Thymus (tissue), 11 donors: ENCODE results near the gene RASSF5. TPM values are rescaled to one million over a fixed set of nuclear protein-coding genes. Genes with fewer than 3 reads are reported as not detected.
A peak's percentile ranks its signal among the peaks of the same experiment; 100 is the strongest.

Source experiments
- DNase-seq, 9 donors: peaks; one replicate each; pipeline ENCODE4 v3.0.0-alpha.2; 2013; ENCODE audit warnings: low spot score in 9 of 9, low read depth in 6 of 9, missing footprints in 1 of 9
- H3K27ac ChIP-seq, 2 donors: one replicate each; pipeline ENCODE4 v1.5.1; 2013; ENCODE audit warnings: control low read depth in 1 of 2, low read depth in 1 of 2, low read length in 1 of 2, mild to moderate bottlenecking in 1 of 2, moderate library complexity in 1 of 2
- H3K27me3 ChIP-seq, 2 donors: one replicate each; pipeline ENCODE4 v1.5.1; 2013; ENCODE audit warnings: low read length in 1 of 2; ENCODE audit not compliant: control insufficient read depth in 2 of 2, insufficient read depth in 1 of 2
- H3K36me3 ChIP-seq, 2 donors: one replicate each; pipeline ENCODE4 v1.5.1; 2013; ENCODE audit warnings: low read length in 1 of 2, mild to moderate bottlenecking in 1 of 2, moderate library complexity in 1 of 2; ENCODE audit not compliant: control insufficient read depth in 2 of 2, insufficient read depth in 2 of 2
- H3K4me1 ChIP-seq, 2 donors: one replicate each; pipeline ENCODE4 v1.5.1; 2013; ENCODE audit warnings: low read length in 2 of 2; ENCODE audit not compliant: control insufficient read depth in 2 of 2, insufficient read depth in 2 of 2
- H3K4me3 ChIP-seq, 2 donors: one replicate each; pipeline ENCODE4 v1.5.1; 2013; ENCODE audit warnings: low read length in 2 of 2, control low read depth in 1 of 2, mild to moderate bottlenecking in 1 of 2
- H3K9me3 ChIP-seq, 2 donors: one replicate each; pipeline ENCODE4 v1.5.1; 2013; ENCODE audit warnings: low read length in 1 of 2, mild to moderate bottlenecking in 1 of 2; ENCODE audit not compliant: control insufficient read depth in 2 of 2, insufficient read depth in 1 of 2
- WGBS: extraction: QIAGEN DNeasy Blood & Tissue Kit; methylation state at CpG from one replicate; pipeline ENCODE4 v1.1.7; 2013; 5-methylcytosine and 5-hydroxymethylcytosine counted together
- polyA plus RNA-seq: library from polyadenylated mRNA; stranded (reverse); fragments of 200-250 nt; gene quantifications from one replicate; pipeline ENCODE4 v1.2.3, GENCODE V29; 2013
- total RNA-seq: library from RNA; stranded (reverse); fragments of 120-200 nt; gene quantifications from one replicate; pipeline ENCODE4 v1.2.4, GENCODE V29; 2013
- donor health status: healthy.

Gene RASSF5
- total and polyA plus RNA-seq, 2 donors, result 54.3 to 73.4 TPM

- WGBS, result 87% methylated on average over 4 of the region's 4 CpGs
- H3K27me3 ChIP-seq, result no peaks in the 10 kb centered on the region
- H3K9me3 ChIP-seq, result peaks cover 0 to 5% of the 10 kb centered on the region in 2 donors
- no peak overlapping the region for H3K4me3 ChIP-seq
- no peak overlapping the region for H3K27ac ChIP-seq
- peaks cover 0 to 22% of the 10 kb centered on the region in 2 donors for H3K4me1 ChIP-seq
- H3K36me3 ChIP-seq, result peaks cover 47 to 68% of the 10 kb centered on the region in 2 donors
- no peak for DNase-seq
Observed at GRCh38 chr1:206497363-206497762, 10.0 kb upstream of the RASSF5 start.

- H3K36me3 ChIP-seq, result peaks cover 43 to 64% of the 10 kb centered on the region in 2 donors
- H3K27me3 ChIP-seq, result no peaks in the 10 kb centered on the region
- no peak overlapping the region for H3K27ac ChIP-seq
- no peak overlapping the region for H3K4me3 ChIP-seq
- WGBS, result 96% methylated on average over 3 of the region's 3 CpGs
- H3K4me1 ChIP-seq, result peaks cover 0 to 23% of the 10 kb centered on the region in 2 donors
- peaks cover 0 to 5% of the 10 kb centered on the region in 2 donors for H3K9me3 ChIP-seq
- no peak for DNase-seq
Observed at GRCh38 chr1:206497774-206498173, 9.6 kb upstream of the RASSF5 start.

GRCh38 chr1:206498685-206499084 is 8.6 kb upstream of the RASSF5 start:
- peaks cover 0 to 23% of the 10 kb centered on the region in 2 donors for H3K4me1 ChIP-seq
- whole genome bisulfite sequencing, result 96% methylated on average over 2 of the region's 2 CpGs
- no peak for DNase-seq
- peaks cover 34 to 55% of the 10 kb centered on the region in 2 donors for H3K36me3 ChIP-seq
- peaks cover 0 to 5% of the 10 kb centered on the region in 2 donors for H3K9me3 ChIP-seq
- no peak overlapping the region for H3K4me3 ChIP-seq
- no peak overlapping the region for H3K27ac ChIP-seq
- H3K27me3 ChIP-seq, result no peaks in the 10 kb centered on the region

DNA sequence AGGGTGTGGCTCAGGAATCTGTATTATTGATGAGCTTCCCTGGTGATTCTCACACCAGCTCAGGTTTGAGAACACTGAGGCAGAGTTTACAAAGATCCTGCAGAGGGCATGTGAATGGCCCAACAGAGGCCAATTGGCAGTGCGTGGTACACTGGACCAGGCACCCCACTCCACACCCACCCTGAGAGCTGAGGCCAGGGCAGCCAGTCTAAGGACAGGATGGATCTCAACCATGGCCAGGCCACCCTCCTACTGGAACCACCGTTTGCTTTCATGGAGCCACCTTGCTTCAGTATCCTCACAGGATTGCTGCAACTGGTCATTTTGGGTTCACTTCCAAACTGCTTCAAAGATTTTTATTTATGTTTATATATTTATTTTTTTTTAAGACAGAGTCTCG is 7.3 kb upstream of the RASSF5 start:
- peaks cover 22 to 44% of the 10 kb centered on the region in 2 donors for H3K36me3 ChIP-seq
- peaks cover 0 to 5% of the 10 kb centered on the region in 2 donors for H3K9me3 ChIP-seq
- H3K27me3 ChIP-seq, result peaks cover 0 to 7% of the 10 kb centered on the region in 2 donors
- H3K27ac ChIP-seq, result no peak overlapping the region
- WGBS, result 95% methylated on average over 3 of the region's 3 CpGs
- H3K4me1 ChIP-seq, result peaks cover 0 to 30% of the 10 kb centered on the region in 2 donors
- H3K4me3 ChIP-seq, result no peak overlapping the region
- no peak for DNase-seq

DNA sequence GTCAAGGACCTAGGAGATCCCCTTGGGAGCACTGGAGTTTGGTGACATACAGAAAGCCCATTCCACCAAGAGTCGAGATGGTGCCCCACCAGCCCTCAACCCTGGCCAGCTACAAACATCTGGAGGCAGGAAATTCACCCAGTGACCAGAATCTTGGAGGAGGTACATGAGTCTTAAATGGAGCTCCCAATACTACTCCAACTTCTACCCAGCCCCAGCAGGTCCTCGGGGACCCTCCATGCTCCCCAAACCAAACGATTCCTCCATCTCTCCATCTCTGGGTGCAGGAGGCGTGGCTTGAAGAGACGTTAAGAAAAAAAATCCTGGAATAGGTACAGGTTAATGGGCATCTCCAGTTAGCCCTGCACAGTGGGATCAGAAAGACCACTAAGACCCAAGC is 5.5 kb upstream of the RASSF5 start:
- Histone ChIP-seq H3K27ac (peak overlapping the region; percentile 0 to 57), H3K9me3 (peaks cover 0 to 2% of the 10 kb centered on the region in 2 donors), H3K36me3 (peaks cover 9 to 25% of the 10 kb centered on the region in 2 donors), H3K4me1 (peaks cover 3 to 24% of the 10 kb centered on the region in 2 donors), H3K4me3 (no peak overlapping the region), H3K27me3 (peaks cover 14 to 25% of the 10 kb centered on the region in 2 donors)
- DNase-seq, result no peak
- WGBS, result 96% methylated on average over 5 of the region's 5 CpGs

DNA sequence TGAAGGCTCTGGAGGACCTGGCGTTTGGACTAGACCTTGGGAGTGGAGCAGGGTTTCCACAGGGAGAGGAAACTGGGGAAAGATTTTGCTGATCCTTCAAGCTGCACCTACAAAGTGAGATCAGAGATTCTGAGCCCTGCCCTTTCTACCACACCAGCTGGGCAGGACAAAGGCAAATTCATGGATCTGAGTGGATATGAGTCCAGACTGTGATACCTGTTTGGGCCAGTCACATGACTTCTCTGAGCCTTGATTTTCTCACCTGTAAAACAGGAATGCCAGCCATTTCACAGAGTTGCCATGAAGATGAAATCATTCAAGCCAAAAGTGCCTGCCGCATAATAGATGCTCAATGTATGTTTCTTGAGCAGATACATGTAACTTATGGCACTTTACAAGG is 4.9 kb upstream of the RASSF5 start:
- no peak for DNase-seq

DNA sequence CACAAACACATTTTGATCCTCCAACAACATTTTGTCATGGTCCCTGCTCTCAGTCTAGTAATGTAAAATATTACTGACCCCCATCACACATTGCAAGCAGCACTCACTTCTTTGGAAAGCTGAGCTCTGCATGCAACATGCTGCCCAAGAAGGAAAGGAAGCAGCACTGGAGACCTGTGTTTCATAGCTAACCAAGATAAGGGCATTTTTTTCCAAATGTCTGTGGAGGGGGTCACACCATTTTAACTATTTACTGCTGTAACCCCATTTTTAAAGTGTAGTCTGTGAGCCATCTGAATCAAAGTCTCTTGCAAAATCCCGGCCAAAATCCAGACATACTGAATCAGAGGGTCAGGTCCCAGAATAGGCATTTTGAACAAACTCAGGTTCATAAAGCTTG is 4.5 kb upstream of the RASSF5 start:
- Histone ChIP-seq H3K27ac (no peak overlapping the region), H3K9me3 (peaks cover 0 to 4% of the 10 kb centered on the region in 2 donors)
- WGBS, result 95% methylated on average over 1 of the region's 1 CpG

More for the DNA sequence above, 4.9 kb upstream of the RASSF5 start:
- Histone ChIP-seq H3K27ac (no peak overlapping the region), H3K36me3 (peaks cover 9 to 20% of the 10 kb centered on the region in 2 donors), H3K4me1 (peaks cover 8 to 27% of the 10 kb centered on the region in 2 donors), H3K4me3 (no peak overlapping the region), H3K27me3 (peaks cover 19 to 30% of the 10 kb centered on the region in 2 donors), H3K9me3 (peaks cover 0 to 4% of the 10 kb centered on the region in 2 donors)
- WGBS, result 97% methylated on average over 2 of the region's 2 CpGs

DNA sequence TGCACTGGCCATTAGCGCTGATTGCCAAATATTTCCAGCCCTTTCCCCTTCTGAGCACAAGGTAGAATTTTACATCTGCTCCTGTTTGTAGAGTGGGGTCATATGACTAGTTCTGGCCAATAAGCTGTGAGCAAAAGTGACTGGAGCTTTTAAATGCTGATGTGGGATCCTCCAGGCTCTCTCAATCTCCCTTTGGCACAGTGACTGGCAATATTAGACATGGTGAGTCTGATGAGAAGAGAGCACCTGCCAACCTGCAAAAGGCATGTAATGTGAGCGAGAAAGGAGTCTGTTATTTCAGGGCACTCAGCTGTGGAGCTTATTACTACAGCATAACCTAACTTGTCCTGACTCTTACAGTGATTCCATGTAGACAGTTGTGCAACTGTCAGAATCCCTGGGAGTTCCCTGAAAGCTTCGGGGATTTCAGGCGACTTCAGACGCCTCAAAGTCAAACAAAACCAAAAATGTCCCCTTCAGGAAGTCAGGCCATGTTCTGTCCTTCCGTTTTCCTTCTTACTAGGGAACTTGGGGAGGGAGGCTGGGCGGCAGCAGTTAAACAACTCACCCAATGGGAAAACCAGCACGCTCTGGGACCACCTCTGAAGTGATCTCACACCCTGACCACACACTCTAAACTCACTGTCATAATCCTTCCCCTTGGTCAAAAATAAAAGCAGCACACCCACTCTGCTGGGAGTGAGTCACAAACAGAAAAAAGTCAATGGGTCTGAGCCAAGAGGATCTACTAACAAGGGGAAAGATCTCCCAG is 3.6 kb upstream of the RASSF5 start:
- 72% methylated on average over 8 of the region's 8 CpGs for WGBS
- peaks cover 0 to 9% of the 10 kb centered on the region in 2 donors for H3K9me3 ChIP-seq
- peak overlapping the region; percentile 38 to 58 for H3K27ac ChIP-seq
- no peak overlapping the region for H3K4me3 ChIP-seq
- peak in 1 of 9 donors; percentile 36 for DNase-seq
- H3K4me1 ChIP-seq, result peaks cover 11 to 35% of the 10 kb centered on the region in 2 donors
- H3K27me3 ChIP-seq, result peaks cover 32 to 44% of the 10 kb centered on the region in 2 donors
- peaks cover 4 to 7% of the 10 kb centered on the region in 2 donors for H3K36me3 ChIP-seq

More for the DNA sequence above, 4.5 kb upstream of the RASSF5 start:
- H3K27me3 ChIP-seq, result peaks cover 23 to 34% of the 10 kb centered on the region in 2 donors
- DNase-seq, result no peak
- no peak overlapping the region for H3K4me3 ChIP-seq
- peaks cover 9 to 16% of the 10 kb centered on the region in 2 donors for H3K36me3 ChIP-seq
- peaks cover 8 to 28% of the 10 kb centered on the region in 2 donors for H3K4me1 ChIP-seq

DNA sequence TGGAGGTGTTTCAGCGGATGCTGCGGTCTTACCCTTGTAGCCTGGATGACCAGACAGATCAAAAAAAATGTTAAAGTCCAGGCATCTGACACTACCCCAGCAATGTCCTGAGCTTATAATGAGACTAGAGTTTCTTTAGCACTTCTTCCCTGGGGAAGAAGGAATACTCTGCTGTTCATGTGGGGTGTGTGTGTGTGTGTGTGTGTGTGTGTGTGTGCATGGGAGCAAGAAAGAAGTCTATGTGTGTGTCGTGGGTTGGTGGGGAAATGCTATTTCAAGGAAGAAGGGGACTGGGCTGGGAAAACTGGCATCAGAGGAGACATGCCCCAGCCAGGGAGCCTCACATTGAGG is 3.0 kb upstream of the RASSF5 start:
- WGBS, result 86% methylated on average over 3 of the region's 3 CpGs
- Histone ChIP-seq H3K36me3 (peaks cover 3% of the 10 kb centered on the region in 2 donors), H3K27me3 (peaks cover 37 to 50% of the 10 kb centered on the region in 2 donors), H3K9me3 (peaks cover 0 to 9% of the 10 kb centered on the region in 2 donors), H3K4me3 (no peak overlapping the region), H3K4me1 (peaks cover 11 to 35% of the 10 kb centered on the region in 2 donors), H3K27ac (peak overlapping the region in 1 of 2 donors; percentile 58)
- no peak for DNase-seq
